Peyer's patch (tissue), 4 donors: ENCODE data around the gene ZNF792.

Experiments used
- CTCF ChIP-seq, 6 experiments: fragments of 450-650 bp in 4 of 6; fragments of 200-600 bp in 2 of 6; sonication (generic) in 1 of 6; IDR thresholded peaks; one replicate each; pipeline ENCODE4 v1.5.1; 2017 to 2019; ENCODE audit warnings: antibody characterized with exemption in 6 of 6, mild to moderate bottlenecking in 3 of 6, moderate library complexity in 1 of 6
- POLR2A ChIP-seq, 2 donors: fragments of 450-650 bp; IDR thresholded peaks; one replicate each; pipeline ENCODE4 v1.5.1; 2017; ENCODE audit warnings: antibody characterized with exemption in 2 of 2, mild to moderate bottlenecking in 2 of 2, moderate library complexity in 2 of 2

GRCh38 chr19:35011091-35011689 is 47.2 kb upstream of the ZNF792 start:
- TF ChIP-seq CTCF (IDR thresholded peaks at IDR 0.05) (no peak), POLR2A (IDR thresholded peaks at IDR 0.05) (no peak)
